ENCODE data around the gene GPR152.
A peak's percentile ranks its signal among the peaks of the same experiment; 100 is the strongest.

Gene GPR152

DNA sequence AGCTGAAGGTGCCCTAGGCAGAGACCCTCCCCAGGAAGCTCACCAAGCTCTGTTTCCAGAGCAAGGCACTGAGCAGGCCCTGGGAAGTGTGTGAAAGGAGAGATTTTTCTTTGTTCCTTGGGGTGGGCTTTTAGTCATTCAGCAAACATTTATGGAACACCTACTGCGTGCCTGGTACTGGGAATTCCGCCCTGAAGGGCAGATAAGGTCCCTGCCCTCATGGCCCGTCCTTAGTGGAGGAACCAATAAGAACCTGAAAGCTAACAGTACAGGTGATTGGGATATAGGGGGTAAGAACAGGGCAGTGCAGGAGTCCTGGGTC, 12.6 kb upstream of the GPR152 start:
- DNase-seq (ENCODE audit: low read depth in 2 of 2), result no peak

DNA sequence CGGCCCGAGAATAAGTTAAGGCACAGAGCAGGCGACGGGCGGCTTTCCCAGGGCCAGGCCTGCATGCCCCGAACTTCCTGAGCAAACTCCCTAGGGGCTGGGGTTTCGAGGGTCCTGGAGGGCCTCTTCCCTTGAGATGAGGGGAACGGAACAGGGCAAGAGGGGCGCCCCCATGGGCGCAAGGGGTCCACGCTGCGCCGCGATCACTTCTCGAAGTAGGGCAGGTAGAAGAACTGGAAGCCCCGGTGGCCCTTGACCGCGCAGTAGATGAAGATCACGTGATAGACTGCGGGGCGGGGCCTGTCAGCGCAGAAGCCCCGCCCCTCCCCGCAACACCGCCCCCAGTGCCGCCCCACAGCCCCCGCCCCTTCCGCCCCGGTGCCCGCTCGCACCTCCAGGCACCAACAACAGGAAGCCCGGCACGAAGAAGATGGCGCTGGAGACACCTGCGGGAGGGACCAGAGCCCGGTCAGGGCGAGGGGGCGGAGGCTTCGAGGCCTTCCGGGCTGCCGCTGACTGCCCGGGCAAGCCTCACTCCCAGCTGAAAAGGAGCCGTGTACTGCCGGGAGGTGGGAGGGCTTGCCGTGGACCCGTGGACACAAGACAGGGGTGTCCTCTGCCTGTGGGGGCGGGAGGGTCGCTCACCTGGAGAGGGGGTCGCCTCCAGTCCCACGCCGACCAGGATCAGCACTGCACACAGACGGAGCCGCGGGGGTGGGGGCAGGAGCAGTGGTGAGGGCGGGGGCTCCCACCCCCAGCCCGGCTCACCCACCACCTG, 12.1 kb upstream of the GPR152 start:
- peak in 1 of 2 experiments; percentile 15 for DNase-seq (ENCODE audit: low read depth in 2 of 2)

DNA sequence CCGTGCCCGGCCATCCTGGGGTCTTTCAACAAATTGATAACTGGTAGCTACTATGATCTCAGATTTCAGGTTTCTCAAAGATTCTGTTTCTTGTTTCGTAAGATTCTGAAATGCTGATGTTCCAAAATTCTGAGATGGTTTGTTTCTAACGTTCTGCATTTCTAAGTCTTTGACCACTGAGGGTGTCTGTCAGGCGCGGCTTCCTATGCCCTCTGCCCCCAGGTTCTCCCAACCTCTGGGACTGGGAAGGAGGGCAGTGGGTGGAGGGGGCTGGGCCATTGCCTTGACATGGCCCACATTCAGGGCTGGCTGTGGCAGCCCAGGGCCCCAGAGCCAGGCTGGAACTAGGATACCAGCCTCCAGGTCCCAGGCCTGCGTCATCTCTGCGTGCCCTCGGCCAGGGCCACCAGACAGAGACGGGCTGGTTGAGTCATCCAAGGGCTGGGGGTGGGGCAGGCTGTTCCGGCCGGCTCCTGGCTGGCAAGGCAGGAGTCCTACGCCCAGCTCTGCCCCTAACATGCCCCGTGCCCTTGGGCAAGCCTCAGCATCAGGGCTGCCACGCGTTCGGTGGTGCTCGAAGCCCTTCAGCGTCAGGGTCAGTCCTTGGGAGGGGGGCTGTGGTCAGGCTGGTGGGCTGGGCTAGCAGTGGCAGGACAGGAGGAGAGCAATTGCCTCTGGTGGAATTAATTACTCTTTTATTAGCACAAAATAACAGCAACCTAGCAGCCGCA, 11.3 kb upstream of the GPR152 start:
- DNase-seq (ENCODE audit: low read depth in 2 of 2), result no peak

DNA sequence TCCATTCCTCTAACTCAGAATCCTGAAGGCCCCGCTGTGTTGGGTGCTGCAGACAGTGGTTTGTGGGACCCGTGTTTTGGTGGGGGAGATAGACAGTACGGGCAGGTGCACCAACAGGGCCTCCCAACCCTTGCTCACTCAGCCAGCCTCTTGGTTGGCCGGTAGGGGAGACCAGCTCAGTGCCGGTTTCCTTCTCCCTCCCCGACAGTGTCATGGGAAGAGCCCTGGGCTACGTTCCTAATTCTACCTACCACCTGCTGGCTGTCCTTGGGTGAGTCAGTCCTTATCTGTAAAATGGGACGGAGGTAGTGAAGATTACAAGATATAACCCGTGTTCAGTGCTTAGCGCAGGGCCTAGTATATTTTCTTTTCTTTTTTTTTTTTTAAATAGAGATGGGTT, 10.7 kb upstream of the GPR152 start:
- DNase-seq (ENCODE audit: low read depth in 2 of 2), result no peak

DNA sequence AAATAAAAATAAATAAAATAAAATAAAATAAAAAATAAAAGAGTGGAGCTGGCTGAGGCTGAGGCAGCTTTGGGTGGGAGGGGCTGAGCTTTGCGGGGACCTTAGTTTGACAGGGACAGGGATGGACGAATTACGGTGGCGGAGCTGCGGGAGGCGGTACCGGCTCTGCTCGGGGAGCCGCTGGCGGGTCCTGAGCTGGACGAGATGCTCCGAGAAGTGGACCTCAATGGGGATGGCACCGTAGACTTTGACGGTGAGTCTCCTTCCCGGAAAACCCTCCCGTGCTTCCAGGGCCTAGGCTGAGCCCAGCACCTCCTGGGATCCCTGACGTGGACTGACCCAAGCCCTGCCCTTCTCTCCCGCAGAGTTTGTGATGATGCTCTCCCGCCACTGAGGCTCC, 5.7 kb upstream of the GPR152 start:
- no peak for DNase-seq (ENCODE audit: low read depth in 2 of 2)

DNA sequence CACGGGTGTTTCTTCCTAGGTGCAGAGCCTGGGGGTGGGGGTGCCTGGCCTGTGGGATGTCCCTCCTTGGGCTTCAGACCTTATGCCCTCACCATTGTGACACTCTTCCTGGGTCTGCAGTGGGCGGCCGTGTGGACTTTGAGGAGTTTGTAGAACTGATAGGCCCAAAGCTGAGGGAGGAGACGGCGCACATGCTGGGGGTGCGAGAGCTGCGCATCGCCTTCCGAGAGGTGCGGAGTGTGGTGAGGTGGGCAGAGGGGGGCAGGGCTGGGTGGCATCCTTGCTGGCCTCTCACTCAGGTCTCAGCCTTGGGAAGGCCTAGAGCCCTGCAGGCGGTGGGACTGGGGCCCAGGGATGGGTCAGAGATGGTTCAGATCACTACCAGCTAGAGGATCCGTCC, 4.9 kb upstream of the GPR152 start:
- no peak for DNase-seq (ENCODE audit: low read depth in 2 of 2)

GRCh38 chr11:67456068-67456705, 3.7 kb upstream of the GPR152 start:
- DNase-seq (ENCODE audit: low read depth in 2 of 2), result no peak

- DNase-seq (ENCODE audit: low read depth in 2 of 2), result no peak
Observed at GRCh38 chr11:67455054-67455453, 2.5 kb upstream of the GPR152 start, which contains the start of gene CABP4. Gene CABP4, plus strand, starts transcription at chr11:67455354. Its CDS starts 70 bp downstream, at chr11:67455424.

GRCh38 chr11:67453816-67454732, 1.5 kb upstream of the GPR152 start:
- DNase-seq (ENCODE audit: low read depth in 2 of 2), result no peak

- DNase-seq (ENCODE audit: low read depth in 2 of 2), result no peak
Observed at GRCh38 chr11:67451658-67451976, 912 bp downstream of the GPR152 start.

GRCh38 chr11:67450796-67451657, 1.5 kb downstream of the GPR152 start:
- DNase-seq (ENCODE audit: low read depth in 2 of 2), result no peak

DNA sequence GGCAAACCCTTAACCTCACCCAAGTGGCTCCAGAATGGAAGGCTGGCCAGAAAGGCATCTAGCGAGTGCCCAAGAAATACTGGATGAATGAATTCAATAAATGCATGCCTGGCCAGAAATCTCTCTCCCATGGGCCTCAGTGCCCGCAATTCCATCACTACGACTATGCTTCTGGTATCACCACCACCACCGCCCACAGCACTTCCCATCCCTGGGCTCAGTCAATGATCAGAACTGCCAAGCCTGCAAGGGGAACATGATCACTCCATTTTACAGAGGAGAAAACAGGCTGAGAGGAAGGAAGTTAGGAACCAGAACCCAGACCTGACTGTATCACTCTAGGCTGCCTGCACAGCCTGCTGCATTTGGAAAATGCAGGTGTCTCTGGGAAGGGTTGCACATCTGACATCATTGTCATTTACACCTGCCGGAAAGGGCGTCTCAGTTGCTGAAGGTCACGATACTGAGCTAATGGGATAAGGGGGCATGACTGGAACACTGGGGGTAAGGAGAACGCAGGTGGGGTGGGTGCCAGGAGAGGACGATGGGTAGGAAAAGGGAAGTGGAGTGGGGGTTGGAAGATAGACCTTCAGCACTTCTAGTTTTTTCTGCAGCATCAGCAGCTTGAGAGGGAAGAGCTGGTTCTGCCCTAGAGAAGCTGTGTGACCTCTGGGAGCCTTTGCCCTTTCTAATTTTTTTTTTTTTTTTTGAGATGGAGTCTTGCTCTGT, 3.2 kb downstream of the GPR152 start:
- no peak for DNase-seq (ENCODE audit: low read depth in 2 of 2)

- no peak for DNase-seq (ENCODE audit: low read depth in 2 of 2)
Observed at GRCh38 chr11:67448220-67448609, 4.3 kb downstream of the GPR152 start.

DNA sequence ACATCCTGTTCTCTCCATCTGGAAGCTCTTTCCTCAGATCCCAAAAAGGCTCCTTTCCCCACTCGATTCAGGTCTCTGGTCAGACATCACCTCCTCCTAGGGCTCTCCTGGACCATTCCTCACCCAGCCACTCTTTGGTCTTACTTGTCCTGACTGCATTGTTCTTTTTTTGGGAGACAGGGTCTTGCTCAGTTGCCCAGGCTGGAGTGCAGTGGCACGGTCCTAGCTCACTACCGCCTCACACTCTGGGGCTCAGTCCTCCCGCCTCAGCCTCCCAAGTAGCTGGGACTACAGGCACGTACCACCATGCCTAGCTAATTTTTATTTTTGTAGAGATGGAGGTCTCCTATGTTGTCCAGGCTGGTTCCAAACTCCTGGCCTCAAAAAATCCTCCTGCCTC, 7.0 kb downstream of the GPR152 start:
- no peak for DNase-seq (ENCODE audit: low read depth in 2 of 2)

GRCh38 chr11:67442504-67443404, 9.8 kb downstream of the GPR152 start:
- DNase-seq (ENCODE audit: low read depth in 2 of 2), result no peak

DNA sequence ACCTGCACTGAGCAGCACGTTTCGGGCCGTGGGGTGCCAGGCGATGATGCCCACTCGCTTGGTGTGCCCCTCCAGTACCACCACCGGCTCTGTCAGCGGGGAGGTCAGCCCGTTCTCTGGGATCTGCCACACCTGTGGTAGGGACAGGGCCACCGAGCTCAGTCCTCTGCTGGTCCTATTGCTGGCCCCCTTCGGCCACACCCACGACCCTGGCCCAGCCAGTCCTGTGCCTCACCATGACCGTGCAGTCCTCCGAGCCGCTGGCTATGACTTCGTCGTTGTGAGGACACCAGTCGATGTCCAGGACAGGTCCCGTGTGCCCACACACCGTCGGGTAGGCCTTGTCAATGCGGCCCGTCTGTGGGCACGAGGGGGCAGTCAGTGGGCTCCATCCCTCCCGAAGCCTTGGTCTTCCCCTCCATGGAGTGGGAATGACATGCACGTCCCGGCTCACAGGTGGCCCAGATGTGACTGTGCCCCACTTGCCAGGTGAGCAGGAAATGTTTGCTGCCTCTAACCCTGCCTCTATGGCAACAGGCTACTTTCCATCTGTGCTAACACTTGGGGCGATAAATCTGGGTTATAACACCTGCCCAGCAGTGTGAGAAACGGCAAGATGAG, 10.7 kb downstream of the GPR152 start:
- DNase-seq (ENCODE audit: low read depth in 2 of 2), result no peak

- DNase-seq (ENCODE audit: low read depth in 2 of 2), result no peak
Observed at GRCh38 chr11:67441098-67441563, 11.4 kb downstream of the GPR152 start.

DNA sequence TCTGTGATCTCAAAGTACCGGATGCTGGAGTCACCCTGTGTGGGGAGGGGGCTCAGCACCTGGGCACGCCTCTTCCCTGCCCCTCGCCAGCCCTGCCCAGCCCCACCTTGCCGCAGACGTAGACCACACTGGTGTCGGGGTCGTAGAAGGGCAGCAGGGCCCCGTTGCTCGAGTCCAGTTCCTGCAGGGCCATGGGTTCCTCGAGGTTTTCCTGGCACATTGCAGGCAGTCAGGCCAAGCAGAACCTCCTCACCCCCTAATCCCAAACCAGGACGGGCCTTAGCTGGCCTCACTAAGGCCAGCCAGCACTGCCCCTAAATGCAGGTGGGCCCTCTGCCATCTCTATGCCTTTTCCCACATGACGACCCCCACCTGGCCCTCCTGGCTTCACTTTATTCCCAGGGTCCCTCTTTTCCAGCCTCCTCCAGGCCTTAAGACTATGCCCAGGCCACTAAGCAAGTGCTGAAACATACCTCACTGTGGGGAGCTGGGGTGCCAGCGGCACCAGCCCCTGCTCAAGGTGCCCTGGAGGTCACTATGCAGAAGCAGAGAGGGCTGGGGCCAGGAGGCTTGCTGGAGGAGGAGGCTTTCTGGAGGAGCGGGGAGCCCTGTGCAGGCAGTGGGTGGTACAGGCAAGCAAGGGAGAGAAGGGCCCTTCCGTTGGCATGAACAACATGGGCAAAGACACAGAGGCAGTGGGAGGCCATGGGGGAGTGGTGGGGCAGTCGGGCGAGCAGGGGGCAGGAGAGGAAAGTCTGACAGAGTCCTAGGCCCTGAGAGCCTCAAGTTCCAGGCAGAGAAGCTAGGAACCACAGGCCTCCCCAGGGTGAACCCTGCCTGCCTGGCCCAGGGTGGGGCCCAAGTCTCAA, 12.1 kb downstream of the GPR152 start:
- DNase-seq (ENCODE audit: low read depth in 2 of 2), result no peak
